Karpas-422 (cell line): ENCODE results near the gene PNLDC1. TPM values are rescaled to one million over a fixed set of nuclear protein-coding genes. Genes with fewer than 3 reads are reported as not detected.
A peak's percentile ranks its signal among the peaks of the same experiment; 100 is the strongest.

ENCODE experiments used
- DNase-seq: peaks from one replicate; pipeline ENCODE4 v3.0.0-alpha.2; 2015
- H2AFZ ChIP-seq: fragments of 200-600 bp; sonication (generic); 2 replicates; pipeline ENCODE4 v1.6.1; 2014; ENCODE audit warnings: antibody characterized with exemption, low read length, mixed read lengths
- H3K27ac ChIP-seq: fragments of 200-600 bp; sonication (generic); 2 replicates; pipeline ENCODE4 v1.5.1; 2014; ENCODE audit warnings: mild to moderate bottlenecking, low read length, moderate library complexity
- H3K27me3 ChIP-seq: fragments of 200-600 bp; sonication (generic); 2 replicates; pipeline ENCODE4 v1.6.1; 2014; ENCODE audit warnings: low read length, mixed read lengths
- H3K36me3 ChIP-seq: fragments of 200-600 bp; sonication (generic); 2 replicates; pipeline ENCODE4 v1.6.1; 2014; ENCODE audit warnings: low read length, mixed read lengths; ENCODE audit not compliant: insufficient read depth
- H3K4me1 ChIP-seq: fragments of 200-600 bp; sonication (generic); 2 replicates; pipeline ENCODE4 v1.6.1; 2014; ENCODE audit warnings: mild to moderate bottlenecking, low read length, mixed read lengths
- H3K4me2 ChIP-seq: fragments of 200-600 bp; sonication (generic); 2 replicates; pipeline ENCODE4 v1.6.1; 2014; ENCODE audit warnings: low read length, low read depth, mild to moderate bottlenecking; ENCODE audit not compliant: poor library complexity, severe bottlenecking
- H3K4me3 ChIP-seq: fragments of 200-600 bp; sonication (generic); 2 replicates; pipeline ENCODE4 v1.5.1; 2014; ENCODE audit warnings: mild to moderate bottlenecking, antibody characterized with exemption, low read length, mixed read lengths
- H3K79me2 ChIP-seq: fragments of 200-600 bp; sonication (generic); 2 replicates; pipeline ENCODE4 v1.6.1; 2014; ENCODE audit warnings: mild to moderate bottlenecking, low read length, mixed read lengths
- H3K9ac ChIP-seq: fragments of 200-600 bp; sonication (generic); 2 replicates; pipeline ENCODE4 v1.6.0; 2014; ENCODE audit warnings: low read length
- H3K9me2 ChIP-seq: fragments of 200-600 bp; sonication (generic), shearing (Covaris generic); replicated peaks from 2 replicates; pipeline ENCODE4 v1.6.0; 2014; ENCODE audit warnings: mild to moderate bottlenecking, low read length, moderate library complexity; ENCODE audit not compliant: insufficient read depth
- H3K9me3 ChIP-seq: fragments of 300-700, 200-600 bp; sonication (generic); 2 replicates; pipeline ENCODE4 v1.6.1; 2014; ENCODE audit warnings: low read length, mixed read lengths
- H4K20me1 ChIP-seq: fragments of 200-600 bp; sonication (generic); 2 replicates; pipeline ENCODE4 v1.6.1; 2014; ENCODE audit warnings: mild to moderate bottlenecking, antibody characterized with exemption, low read length, low read depth; ENCODE audit not compliant: insufficient read depth
- total RNA-seq: library from RNA; depleted of rRNA; stranded (reverse); fragments of >200 nt; shearing (Covaris generic); gene quantifications from 2 replicates; pipeline ENCODE4 v1.2.3, GENCODE V29; 2014; ENCODE audit warnings: low replicate concordance

The PNLDC1 gene
- total RNA-seq, 1 experiment from 2014 or later: 0.11 TPM

GRCh38 chr6:159759645-159760044 lies 40.4 kb upstream of the PNLDC1 start:
- peak overlapping the region; percentile 60 for H3K27ac ChIP-seq

GRCh38 chr6:159760602-159761057 lies 39.4 kb upstream of the PNLDC1 start:
- Histone ChIP-seq H3K4me1 (peaks cover 31% of the 10 kb centered on the region), H3K27ac (peak overlapping the region; percentile 96), H3K4me3 (peak overlapping the region; percentile 87), H3K4me2 (peak overlapping the region; percentile 95), H3K9me3 (no peaks in the 10 kb centered on the region), H3K9me2 (no peaks in the 10 kb centered on the region), H3K27me3 (no peaks in the 10 kb centered on the region), H4K20me1 (no peaks in the 10 kb centered on the region), H3K9ac (peak overlapping the region; percentile 99), H3K36me3 (peaks cover 44% of the 10 kb centered on the region; the same call in 1 of the 2 replicates), H3K79me2 (peaks cover 35% of the 10 kb centered on the region), H2AFZ (no peak overlapping the region)
- DNase-seq: no peak

More at GRCh38 chr6:159759645-159760044, 40.4 kb upstream of the PNLDC1 start:
- Histone ChIP-seq H3K36me3 (peaks cover 48% of the 10 kb centered on the region; the same call in 1 of the 2 replicates), H3K9me2 (no peaks in the 10 kb centered on the region), H3K4me2 (peak overlapping the region; percentile 95), H3K9ac (no peak overlapping the region), H3K4me1 (peaks cover 31% of the 10 kb centered on the region), H4K20me1 (0 out of 2 replicates have a peak, but pooled peaks cover 3% of the 10 kb centered on the region), H2AFZ (no peak overlapping the region), H3K9me3 (no peaks in the 10 kb centered on the region), H3K27me3 (no peaks in the 10 kb centered on the region), H3K4me3 (no peak overlapping the region), H3K79me2 (peaks cover 37% of the 10 kb centered on the region)
- no peak for DNase-seq

- peak overlapping the region; percentile 95 for H3K4me2 ChIP-seq
- peaks cover 31% of the 10 kb centered on the region for H3K4me1 ChIP-seq
- no peaks in the 10 kb centered on the region for H3K9me3 ChIP-seq
- H3K27me3 ChIP-seq: no peaks in the 10 kb centered on the region
- H3K4me3 ChIP-seq: peak overlapping the region; percentile 87
- peaks cover 44% of the 10 kb centered on the region; the same call in 1 of the 2 replicates for H3K36me3 ChIP-seq
- H2AFZ ChIP-seq: no peak overlapping the region
- peak overlapping the region; percentile 96 for H3K27ac ChIP-seq
- no peaks in the 10 kb centered on the region for H4K20me1 ChIP-seq
- no peaks in the 10 kb centered on the region for H3K9me2 ChIP-seq
- peaks cover 35% of the 10 kb centered on the region for H3K79me2 ChIP-seq
- DNase-seq: no peak
- peak overlapping the region; percentile 99 for H3K9ac ChIP-seq
These were observed 38.8 kb upstream of the PNLDC1 start for GRCh38 chr6:159761129-159761872.

GRCh38 chr6:159761873-159762680 lies 38.0 kb upstream of the PNLDC1 start, which contains the start of gene ACAT2:
Gene ACAT2 (plus strand): TSS chr6:159762045. CDS start chr6:159762088, 43 bp downstream.
- H2AFZ ChIP-seq: no peak within 1 kb of the TSS; the same call in 1 of the 2 replicates
- peak within 1 kb of the TSS; percentile 87 for H3K4me3 ChIP-seq
- DNase-seq: peak; percentile 98
- no peaks in the 10 kb centered on the region for H3K27me3 ChIP-seq
- H3K79me2 ChIP-seq: peaks cover 33% of the 10 kb centered on the region
- no peaks in the 10 kb centered on the region for H4K20me1 ChIP-seq
- peak within 1 kb of the TSS; percentile 95 for H3K4me2 ChIP-seq
- H3K9me2 ChIP-seq: no peaks in the 10 kb centered on the region
- H3K9ac ChIP-seq: peak within 1 kb of the TSS; percentile 99
- H3K9me3 ChIP-seq: no peaks in the 10 kb centered on the region
- peaks cover 46% of the 10 kb centered on the region for H3K36me3 ChIP-seq
- peaks cover 31% of the 10 kb centered on the region for H3K4me1 ChIP-seq
- H3K27ac ChIP-seq: peak within 1 kb of the TSS; percentile 96

GRCh38 chr6:159762681-159763293 lies 37.3 kb upstream of the PNLDC1 start:
- no peaks in the 10 kb centered on the region for H3K9me3 ChIP-seq
- no peaks in the 10 kb centered on the region for H3K27me3 ChIP-seq
- H3K4me1 ChIP-seq: peaks cover 31% of the 10 kb centered on the region
- H3K9ac ChIP-seq: peak overlapping the region; percentile 99
- peak overlapping the region; percentile 87 for H3K4me3 ChIP-seq
- DNase-seq: no peak
- H3K27ac ChIP-seq: peak overlapping the region; percentile 96
- peaks cover 49% of the 10 kb centered on the region for H3K36me3 ChIP-seq
- no peaks in the 10 kb centered on the region for H4K20me1 ChIP-seq
- H3K79me2 ChIP-seq: peaks cover 29% of the 10 kb centered on the region
- peak overlapping the region; percentile 95 for H3K4me2 ChIP-seq
- no peaks in the 10 kb centered on the region for H3K9me2 ChIP-seq
- no peak overlapping the region; the same call in 1 of the 2 replicates for H2AFZ ChIP-seq

DNA sequence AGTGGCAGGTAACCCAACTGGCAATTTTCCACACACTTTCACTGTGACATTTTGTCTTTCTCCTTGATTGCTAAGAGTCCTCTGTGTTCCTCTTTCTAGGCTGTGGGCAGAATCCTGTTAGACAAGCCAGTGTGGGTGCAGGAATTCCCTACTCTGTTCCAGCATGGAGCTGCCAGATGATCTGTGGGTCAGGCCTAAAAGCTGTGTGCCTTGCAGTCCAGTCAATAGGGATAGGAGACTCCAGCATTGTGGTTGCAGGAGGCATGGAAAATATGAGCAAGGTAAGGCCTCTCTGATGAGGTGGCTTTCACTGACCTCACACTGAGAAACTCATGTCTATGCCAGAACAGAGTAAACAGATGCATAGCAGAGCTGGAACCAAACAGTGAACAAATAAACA lies 33.2 kb upstream of the PNLDC1 start:
- peaks cover 29% of the 10 kb centered on the region for H3K79me2 ChIP-seq
- H3K4me1 ChIP-seq: peaks cover 9% of the 10 kb centered on the region
- H4K20me1 ChIP-seq: no peaks in the 10 kb centered on the region
- no peak overlapping the region for H3K4me3 ChIP-seq
- H3K9me2 ChIP-seq: no peaks in the 10 kb centered on the region
- no peaks in the 10 kb centered on the region for H3K9me3 ChIP-seq
- H3K36me3 ChIP-seq: peaks cover 75% of the 10 kb centered on the region
- H3K27ac ChIP-seq: no peak overlapping the region
- DNase-seq: no peak
- H2AFZ ChIP-seq: no peak overlapping the region
- no peak overlapping the region for H3K4me2 ChIP-seq
- no peaks in the 10 kb centered on the region for H3K27me3 ChIP-seq
- no peak overlapping the region for H3K9ac ChIP-seq

- H3K79me2 ChIP-seq: peaks cover 15% of the 10 kb centered on the region
- H3K4me2 ChIP-seq: no peak overlapping the region
- H2AFZ ChIP-seq: no peak overlapping the region
- H3K36me3 ChIP-seq: peaks cover 71% of the 10 kb centered on the region
- H3K4me3 ChIP-seq: no peak overlapping the region
- no peaks in the 10 kb centered on the region for H3K27me3 ChIP-seq
- no peaks in the 10 kb centered on the region for H3K9me2 ChIP-seq
- no peaks in the 10 kb centered on the region for H3K9me3 ChIP-seq
- no peak overlapping the region for H3K9ac ChIP-seq
- DNase-seq: no peak
- H3K4me1 ChIP-seq: no peaks in the 10 kb centered on the region
- H3K27ac ChIP-seq: no peak overlapping the region
- no peaks in the 10 kb centered on the region for H4K20me1 ChIP-seq
These were observed 30.6 kb upstream of the PNLDC1 start for GRCh38 chr6:159769470-159769869.
